Activated naive CD8-positive, alpha-beta T cell treated with anti-CD3 and anti-CD28 coated beads, Interleukin-2, amount 50 U/mL, for 24 hours (primary cell): ENCODE measurements around the gene RYK.
"Not testable (repeated sequence)": the region's sequence is repeated elsewhere in the genome, so short reads cannot be mapped to it uniquely, and the experiment has no call there.

Experiments used
- ATAC-seq: fragments of 150-1000 bp; cut with Tn5 transposase; one replicate; pipeline ENCODE4 v1.10.0; 2021
- DNase-seq: peaks from one replicate; pipeline ENCODE4 v3.0.0; 2021
- H3K27ac Mint-ChIP-seq: one replicate; pipeline ENCODE4 v1.8.0; 2021; ENCODE audit warnings: mild to moderate bottlenecking, mixed read lengths
- H3K27me3 Mint-ChIP-seq: one replicate; pipeline ENCODE4 v1.8.0; 2021; ENCODE audit warnings: mixed read lengths
- H3K36me3 Mint-ChIP-seq: one replicate; pipeline ENCODE4 v1.8.0; 2021; ENCODE audit warnings: low read depth, mixed read lengths
- H3K4me1 Mint-ChIP-seq: one replicate; pipeline ENCODE4 v1.8.0; 2021; ENCODE audit warnings: mixed read lengths
- H3K4me3 Mint-ChIP-seq: one replicate; pipeline ENCODE4 v1.8.0; 2021; ENCODE audit warnings: mild to moderate bottlenecking, moderate library complexity, mixed read lengths
- H3K9me3 Mint-ChIP-seq: one replicate; pipeline ENCODE4 v1.8.0; 2021; ENCODE audit warnings: mixed read lengths

RYK gene

DNA sequence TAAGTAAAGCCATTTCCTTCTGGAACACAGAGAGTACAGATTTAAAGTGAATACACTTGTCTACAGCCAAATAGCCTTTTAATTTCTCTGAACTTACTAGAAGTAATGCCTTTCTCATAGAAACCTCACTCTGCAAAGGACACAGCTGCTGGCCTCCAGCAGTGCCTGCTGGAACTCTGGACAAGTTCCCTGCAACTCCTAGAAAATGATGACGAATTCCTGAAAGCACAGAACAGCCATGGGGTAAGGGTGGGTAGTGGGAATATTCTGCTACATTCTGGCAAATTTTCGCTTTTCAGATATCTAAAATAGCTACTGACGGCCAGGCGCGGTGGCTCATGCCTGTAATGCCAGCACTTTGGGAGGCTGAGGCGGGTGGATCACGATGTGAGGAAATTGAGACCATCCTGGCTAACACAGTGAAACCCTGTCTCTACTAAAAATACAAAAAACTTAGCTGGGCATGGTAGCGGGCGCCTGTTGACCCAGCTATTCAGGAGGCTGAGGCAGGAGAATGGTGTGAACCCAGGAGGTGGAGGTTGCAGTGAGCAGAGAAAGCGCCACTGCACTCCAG is 34.4 kb downstream of the RYK start:
- Mint-ChIP-seq H3K4me3 (no peak overlapping the region), H3K4me1 (peaks cover 33% of the 10 kb centered on the region), H3K27me3 (no peaks in the 10 kb centered on the region), H3K9me3 (no peaks in the 10 kb centered on the region), H3K27ac (no peak overlapping the region), H3K36me3 (peaks cover 21% of the 10 kb centered on the region)
- DNase-seq (no peak), ATAC-seq (no peak)

DNA sequence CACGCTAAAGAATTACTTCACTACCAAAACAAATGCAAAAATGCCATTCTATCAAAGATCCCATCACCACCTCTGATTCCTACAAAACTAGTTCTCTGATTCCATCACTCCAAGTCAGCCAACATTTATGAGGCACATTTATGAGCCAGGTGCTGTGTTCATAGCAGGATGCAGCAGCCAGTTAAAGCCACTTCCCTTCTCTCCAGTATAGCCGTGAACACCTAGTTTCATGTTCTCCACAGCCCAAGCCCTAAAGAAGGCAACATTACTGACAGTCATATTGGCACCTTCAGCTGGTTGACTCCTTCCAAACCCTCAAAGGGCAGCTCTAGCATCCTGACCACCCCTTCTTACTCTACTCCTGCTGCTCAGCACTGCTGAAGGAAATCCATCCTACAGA is 36.4 kb downstream of the RYK start:
- no peaks in the 10 kb centered on the region for H3K27me3 Mint-ChIP-seq
- H3K9me3 Mint-ChIP-seq = no peaks in the 10 kb centered on the region
- ATAC-seq = peak; percentile 49

DNA sequence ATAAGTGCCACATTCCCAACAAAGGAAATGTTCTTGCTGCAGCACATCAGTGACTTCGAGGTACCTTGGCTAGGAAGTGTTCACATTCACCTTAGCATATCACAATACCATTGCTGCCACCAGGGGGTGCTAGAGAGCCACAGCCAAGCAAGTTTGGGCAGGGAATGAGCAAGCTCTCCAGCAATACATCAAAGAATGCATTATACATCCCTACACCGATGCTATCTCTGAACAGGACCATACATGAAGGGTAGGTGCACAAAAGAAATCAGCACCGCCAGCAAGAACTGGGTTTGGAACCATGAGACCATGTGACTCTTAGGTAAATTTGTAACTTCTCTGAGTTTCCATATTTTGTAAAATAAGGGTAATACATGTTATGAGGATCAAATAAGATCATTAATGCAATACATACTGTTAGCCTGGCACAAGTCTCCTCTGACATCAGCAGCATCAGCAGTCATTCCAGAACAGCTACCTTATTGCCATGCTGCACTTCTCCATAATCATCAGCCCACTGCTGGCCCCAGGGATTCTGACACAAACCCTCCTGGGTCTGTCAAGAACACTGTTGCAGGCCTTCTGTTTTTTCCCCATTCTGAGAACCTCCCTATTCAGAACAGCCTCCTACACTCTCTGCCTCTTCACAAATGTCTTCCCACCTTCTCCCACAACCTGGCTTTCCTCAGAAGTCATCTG is 37.5 kb downstream of the RYK start:
- no peaks in the 10 kb centered on the region for H3K27me3 Mint-ChIP-seq
- no peak overlapping the region for H3K27ac Mint-ChIP-seq
- DNase-seq = peak; percentile 92
- H3K36me3 Mint-ChIP-seq = peaks cover 21% of the 10 kb centered on the region
- H3K4me3 Mint-ChIP-seq = no peak overlapping the region
- ATAC-seq = peak; percentile 89
- peaks cover 29% of the 10 kb centered on the region for H3K4me1 Mint-ChIP-seq
- H3K9me3 Mint-ChIP-seq = no peaks in the 10 kb centered on the region

More for the DNA sequence above, 36.4 kb downstream of the RYK start:
- peaks cover 19% of the 10 kb centered on the region for H3K36me3 Mint-ChIP-seq
- no peak for DNase-seq
- H3K4me3 Mint-ChIP-seq = no peak overlapping the region
- no peak overlapping the region for H3K27ac Mint-ChIP-seq
- H3K4me1 Mint-ChIP-seq = peaks cover 29% of the 10 kb centered on the region

DNA sequence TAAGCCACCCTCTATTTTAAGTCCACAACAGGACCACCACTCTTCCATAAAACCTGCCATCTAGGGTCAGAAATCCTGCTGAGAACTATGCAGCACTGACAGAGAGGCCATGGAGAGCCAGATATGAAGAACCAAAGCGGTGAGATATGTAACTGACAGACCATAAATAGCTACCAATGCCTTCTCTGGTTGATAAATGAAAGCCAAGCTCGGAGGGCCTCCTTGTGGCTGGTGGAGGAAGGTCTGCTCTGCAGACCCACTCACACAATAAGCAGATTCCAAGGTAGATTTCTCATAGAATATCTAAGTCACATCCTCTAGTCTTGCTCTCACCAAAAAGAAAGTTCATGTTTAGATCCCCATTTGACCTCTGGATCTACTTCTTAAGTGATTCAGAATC is 38.9 kb downstream of the RYK start:
- no peaks in the 10 kb centered on the region for H3K9me3 Mint-ChIP-seq
- H3K4me3 Mint-ChIP-seq = no peak overlapping the region
- no peaks in the 10 kb centered on the region for H3K27me3 Mint-ChIP-seq
- H3K4me1 Mint-ChIP-seq = peaks cover 23% of the 10 kb centered on the region
- ATAC-seq = no peak
- no peak for DNase-seq
- peaks cover 23% of the 10 kb centered on the region for H3K36me3 Mint-ChIP-seq
- no peak overlapping the region for H3K27ac Mint-ChIP-seq

DNA sequence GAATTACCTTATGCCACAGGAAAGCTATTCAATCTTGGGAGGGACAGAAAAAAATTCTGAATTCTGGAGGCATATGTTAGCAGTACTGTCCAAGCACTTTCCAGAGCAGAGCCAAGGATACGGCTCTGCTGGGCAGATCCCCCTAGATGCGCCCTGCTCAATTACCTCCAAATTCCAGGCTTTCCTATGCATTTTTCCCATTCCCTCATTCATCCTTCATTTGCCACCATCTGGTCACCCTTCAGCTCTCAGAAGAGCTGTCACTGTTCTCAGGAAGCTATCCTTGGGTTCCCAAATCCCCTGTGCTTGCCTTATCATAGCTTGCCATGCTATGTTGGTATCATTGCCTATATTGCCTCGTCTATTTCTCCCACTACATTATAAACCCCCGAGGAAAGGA is 45.2 kb downstream of the RYK start:
- H3K36me3 Mint-ChIP-seq = peaks cover 28% of the 10 kb centered on the region

DNA sequence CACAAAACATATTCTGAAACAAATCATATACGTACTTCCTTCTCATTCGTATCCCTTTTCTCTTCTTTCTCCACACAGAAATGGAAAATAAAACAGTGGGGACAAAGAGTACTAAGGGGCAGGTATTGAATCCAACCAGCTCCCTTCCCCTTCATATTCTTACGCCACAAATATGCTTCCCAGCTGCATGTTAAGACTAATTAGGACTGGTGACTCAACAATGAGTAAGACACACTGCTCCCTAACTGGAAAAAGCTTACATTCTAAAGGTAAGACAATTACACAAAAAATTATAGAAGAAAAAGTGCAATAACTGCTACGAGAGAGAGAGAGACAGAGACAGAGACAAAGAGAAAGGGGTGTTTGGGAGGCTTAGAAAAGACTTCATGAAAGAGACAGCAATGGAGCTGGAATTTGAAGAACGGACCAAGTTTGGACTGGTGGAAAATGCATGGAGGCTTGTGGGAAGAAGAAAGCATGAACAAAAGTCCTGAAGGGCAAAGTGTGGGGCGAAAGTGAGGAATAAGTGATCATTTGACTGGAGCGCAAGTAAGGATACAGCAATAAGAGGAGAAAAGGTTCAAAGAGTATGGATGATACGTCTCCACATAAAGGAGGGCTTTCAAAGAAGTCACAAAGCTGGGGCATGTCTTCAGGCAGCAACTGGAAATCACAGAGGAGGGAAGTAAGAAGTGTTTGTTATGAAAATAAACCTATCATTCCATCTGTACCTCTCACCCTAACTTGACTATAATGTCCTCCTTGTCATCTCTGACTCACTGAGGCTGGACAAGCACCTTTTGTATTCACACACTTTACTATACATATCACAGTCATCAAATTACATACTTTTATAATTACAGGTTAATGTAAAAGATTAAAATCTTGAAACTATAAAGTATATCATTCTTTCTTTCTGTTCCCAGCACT is 49.2 kb downstream of the RYK start:
- no peak for ATAC-seq
- Mint-ChIP-seq H3K27ac (no peak overlapping the region), H3K27me3 (no peaks in the 10 kb centered on the region), H3K9me3 (no peaks in the 10 kb centered on the region), H3K4me3 (no peak overlapping the region), H3K36me3 (peaks cover 30% of the 10 kb centered on the region), H3K4me1 (peaks cover 10% of the 10 kb centered on the region)
- no peak for DNase-seq

More for the DNA sequence above, 45.2 kb downstream of the RYK start:
- no peak for DNase-seq
- H3K4me1 Mint-ChIP-seq = peaks cover 5% of the 10 kb centered on the region
- no peaks in the 10 kb centered on the region for H3K27me3 Mint-ChIP-seq
- no peak overlapping the region for H3K27ac Mint-ChIP-seq
- ATAC-seq = no peak
- H3K9me3 Mint-ChIP-seq = no peaks in the 10 kb centered on the region
- H3K4me3 Mint-ChIP-seq = no peak overlapping the region

DNA sequence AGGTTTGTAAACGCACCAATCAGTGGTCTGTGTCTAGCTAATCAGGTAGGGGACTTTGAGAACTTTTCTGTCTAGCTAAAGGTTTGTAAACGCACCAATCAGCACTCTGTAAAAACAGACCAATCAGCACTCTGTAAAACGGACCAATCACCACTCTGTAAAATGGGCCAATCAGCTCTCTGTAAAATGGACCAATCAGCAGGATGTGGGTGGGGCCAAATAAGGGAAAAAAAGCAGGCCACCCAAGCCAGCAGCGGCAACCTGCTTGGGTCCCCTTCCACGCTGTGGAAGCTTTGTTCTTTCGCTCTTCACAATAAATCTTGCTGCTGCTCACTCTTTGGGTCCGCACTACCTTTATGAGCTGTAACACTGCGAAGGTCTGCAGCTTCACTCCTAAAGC is 50.8 kb downstream of the RYK start:
- not testable (repeated sequence) for H3K9me3 Mint-ChIP-seq, H3K27me3 Mint-ChIP-seq, H3K4me1 Mint-ChIP-seq, ATAC-seq, H3K27ac Mint-ChIP-seq, DNase-seq, H3K4me3 Mint-ChIP-seq
- peaks cover 36% of the 10 kb centered on the region for H3K36me3 Mint-ChIP-seq

DNA sequence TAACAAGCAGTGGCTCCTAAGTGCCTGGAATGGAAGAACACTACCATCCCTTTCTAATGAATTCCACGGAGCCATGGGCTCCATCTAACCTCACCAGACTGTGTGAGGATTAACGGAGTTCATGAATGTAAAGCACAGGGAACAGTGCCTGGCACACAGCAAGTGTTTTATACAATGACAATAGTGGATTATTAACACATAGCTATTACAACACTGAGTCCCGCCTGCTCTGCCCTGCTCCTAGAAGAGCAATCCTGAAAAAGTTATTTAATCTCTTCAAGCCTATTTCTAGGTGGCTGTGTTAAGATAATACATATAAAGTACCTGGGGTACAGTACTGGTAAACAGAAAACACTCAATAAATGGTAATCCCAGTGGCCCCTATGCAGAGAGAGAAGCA is 51.4 kb downstream of the RYK start:
- DNase-seq (no peak), ATAC-seq (no peak)
- no peak overlapping the region for H3K27ac Mint-ChIP-seq
- no peaks in the 10 kb centered on the region for H3K9me3 Mint-ChIP-seq
- no peaks in the 10 kb centered on the region for H3K27me3 Mint-ChIP-seq
- H3K36me3 Mint-ChIP-seq = peaks cover 32% of the 10 kb centered on the region
- peaks cover 10% of the 10 kb centered on the region for H3K4me1 Mint-ChIP-seq
- no peak overlapping the region for H3K4me3 Mint-ChIP-seq

DNA sequence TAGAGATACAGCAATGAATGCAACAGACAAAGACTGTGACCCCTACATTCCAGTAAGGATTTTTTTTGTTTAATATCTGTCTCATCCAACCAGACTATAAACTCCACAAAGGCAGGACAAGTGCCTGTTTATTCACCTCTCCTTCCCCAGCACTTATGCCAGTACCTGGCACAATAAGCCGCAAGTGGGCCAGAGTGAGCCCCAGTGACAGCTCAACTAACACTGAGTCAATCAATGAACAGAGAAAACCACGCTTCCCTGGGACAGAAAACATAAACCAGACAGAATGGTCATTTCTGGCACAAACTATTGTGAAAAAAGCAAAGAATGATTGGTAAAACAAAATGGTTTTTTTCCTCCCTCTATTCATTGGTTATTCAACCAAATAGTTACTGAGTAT is 52.2 kb downstream of the RYK start:
- peak; percentile 51 for ATAC-seq
- Mint-ChIP-seq H3K4me1 (peaks cover 10% of the 10 kb centered on the region), H3K36me3 (peaks cover 32% of the 10 kb centered on the region), H3K9me3 (no peaks in the 10 kb centered on the region), H3K4me3 (no peak overlapping the region), H3K27ac (no peak overlapping the region), H3K27me3 (no peaks in the 10 kb centered on the region)
- DNase-seq = no peak

DNA sequence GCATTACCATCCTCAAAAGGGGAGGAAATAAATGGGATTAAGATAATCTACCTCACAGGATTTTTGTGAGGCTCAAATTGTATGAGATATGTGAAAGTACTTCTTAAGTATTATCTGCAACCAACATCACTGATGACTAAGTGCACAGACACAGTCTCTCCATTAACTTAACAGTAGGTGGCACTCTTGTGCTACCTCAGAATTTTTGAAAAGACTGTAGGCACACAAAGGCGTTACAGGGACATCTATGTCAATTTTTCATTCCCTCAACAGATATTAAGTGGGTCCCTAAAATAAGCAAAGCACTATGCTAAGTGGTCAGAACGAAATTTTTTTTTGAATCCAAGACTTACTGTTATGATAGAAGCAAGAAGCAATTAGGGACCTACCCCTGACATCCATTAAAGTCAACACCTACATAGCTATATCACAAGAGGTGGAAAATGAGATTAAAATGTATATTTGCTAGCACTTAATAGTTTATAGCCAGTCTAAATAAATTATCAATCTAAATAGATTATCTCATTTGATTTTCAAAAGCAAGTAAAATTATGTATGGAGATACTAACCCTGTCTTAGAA is 52.9 kb downstream of the RYK start:
- H3K27ac Mint-ChIP-seq = no peak overlapping the region
- H3K4me1 Mint-ChIP-seq = peaks cover 10% of the 10 kb centered on the region
- peak; percentile 88 for ATAC-seq
- H3K27me3 Mint-ChIP-seq = no peaks in the 10 kb centered on the region
- H3K4me3 Mint-ChIP-seq = no peak overlapping the region
- DNase-seq = no peak
- H3K36me3 Mint-ChIP-seq = peaks cover 32% of the 10 kb centered on the region
- H3K9me3 Mint-ChIP-seq = no peaks in the 10 kb centered on the region

DNA sequence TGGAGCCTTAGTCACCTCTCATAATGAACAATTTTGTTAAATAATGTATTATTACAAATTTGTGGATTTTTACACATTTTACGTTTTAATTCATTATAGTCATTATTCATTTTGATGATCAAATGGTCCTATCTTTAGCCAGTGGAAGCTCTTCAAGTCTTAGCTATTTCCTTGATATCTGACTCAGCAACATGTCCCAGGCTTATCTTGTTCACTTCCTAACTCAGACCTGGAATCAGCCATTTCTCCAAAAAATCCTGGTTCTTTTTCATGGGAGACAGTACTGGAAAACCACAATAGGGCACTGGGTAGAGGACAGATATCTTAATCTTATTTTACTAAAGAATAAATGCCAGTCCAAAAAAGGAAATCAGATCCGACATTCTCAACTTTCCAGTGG is 56.4 kb downstream of the RYK start:
- Mint-ChIP-seq H3K4me1 (peaks cover 5% of the 10 kb centered on the region), H3K4me3 (no peak overlapping the region), H3K36me3 (peaks cover 14% of the 10 kb centered on the region), H3K27ac (no peak overlapping the region), H3K9me3 (no peaks in the 10 kb centered on the region), H3K27me3 (no peaks in the 10 kb centered on the region)
- no peak for DNase-seq
- ATAC-seq = no peak

DNA sequence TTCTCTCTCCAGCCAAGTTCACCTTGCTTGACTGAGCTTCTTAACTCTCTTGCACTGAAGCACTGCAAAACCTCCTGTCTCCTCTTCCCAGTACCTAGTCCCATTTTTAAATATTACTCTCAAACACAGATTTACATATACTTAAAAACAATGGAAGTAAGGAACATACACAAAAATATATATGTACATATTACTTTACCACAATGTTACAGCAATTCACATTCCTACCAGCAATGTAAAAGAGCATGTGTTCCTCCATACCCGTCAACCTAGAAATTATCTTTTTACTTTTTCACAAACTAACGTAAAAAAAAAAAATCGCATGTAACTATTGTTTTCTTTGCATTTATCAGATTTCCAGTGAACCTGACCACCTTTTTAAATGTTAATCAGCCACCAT is 60.4 kb downstream of the RYK start:
- ATAC-seq (no peak), DNase-seq (no peak)
- Mint-ChIP-seq H3K36me3 (peaks cover 19% of the 10 kb centered on the region), H3K4me1 (no peaks in the 10 kb centered on the region), H3K27ac (no peak overlapping the region), H3K27me3 (no peaks in the 10 kb centered on the region), H3K9me3 (no peaks in the 10 kb centered on the region), H3K4me3 (no peak overlapping the region)

DNA sequence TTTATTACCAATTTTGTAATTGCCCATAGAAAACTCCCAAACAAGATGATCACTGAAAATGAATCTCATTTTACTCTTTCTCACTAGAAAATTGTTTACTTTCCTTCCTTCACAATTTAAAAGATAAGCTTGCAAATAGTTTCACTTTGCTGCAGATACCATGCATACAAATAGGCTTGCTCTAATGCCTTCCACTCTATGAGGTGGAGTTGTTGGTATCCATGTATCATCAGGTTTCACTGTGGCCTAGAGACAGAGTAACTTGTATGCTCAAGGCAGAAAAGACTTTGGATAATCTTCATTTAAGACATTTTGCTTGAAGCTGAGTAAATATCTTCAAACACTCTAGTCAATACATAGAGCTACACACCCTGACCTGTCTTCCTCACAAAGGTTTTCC is 60.8 kb downstream of the RYK start:
- H3K4me1 Mint-ChIP-seq = no peaks in the 10 kb centered on the region
- no peak for ATAC-seq
- H3K36me3 Mint-ChIP-seq = peaks cover 19% of the 10 kb centered on the region
- DNase-seq = no peak
- no peak overlapping the region for H3K27ac Mint-ChIP-seq
- H3K4me3 Mint-ChIP-seq = no peak overlapping the region
- H3K27me3 Mint-ChIP-seq = no peaks in the 10 kb centered on the region
- no peaks in the 10 kb centered on the region for H3K9me3 Mint-ChIP-seq

DNA sequence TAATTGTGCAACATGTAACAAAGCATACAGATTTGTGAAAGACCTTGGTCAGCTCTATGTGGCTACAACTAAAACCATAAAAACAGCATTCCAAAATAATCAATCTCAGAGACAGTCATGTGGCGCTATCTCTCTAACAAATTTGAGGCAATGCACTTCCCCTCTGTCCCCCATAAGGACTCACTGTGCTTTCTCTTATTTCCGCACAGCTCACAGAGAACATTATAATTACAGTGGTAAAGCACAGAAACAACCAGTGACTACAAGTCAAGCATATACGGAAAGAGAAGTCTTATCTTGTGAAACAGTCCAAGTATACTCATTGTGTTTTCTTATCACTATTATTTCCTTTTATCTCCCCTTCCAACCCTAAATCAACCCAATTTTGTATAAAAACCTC is 64.3 kb downstream of the RYK start:
- DNase-seq (no peak), ATAC-seq (no peak)
- Mint-ChIP-seq H3K27ac (no peak overlapping the region), H3K27me3 (no peaks in the 10 kb centered on the region), H3K9me3 (no peaks in the 10 kb centered on the region), H3K4me3 (no peak overlapping the region), H3K4me1 (no peaks in the 10 kb centered on the region), H3K36me3 (peaks cover 21% of the 10 kb centered on the region)

DNA sequence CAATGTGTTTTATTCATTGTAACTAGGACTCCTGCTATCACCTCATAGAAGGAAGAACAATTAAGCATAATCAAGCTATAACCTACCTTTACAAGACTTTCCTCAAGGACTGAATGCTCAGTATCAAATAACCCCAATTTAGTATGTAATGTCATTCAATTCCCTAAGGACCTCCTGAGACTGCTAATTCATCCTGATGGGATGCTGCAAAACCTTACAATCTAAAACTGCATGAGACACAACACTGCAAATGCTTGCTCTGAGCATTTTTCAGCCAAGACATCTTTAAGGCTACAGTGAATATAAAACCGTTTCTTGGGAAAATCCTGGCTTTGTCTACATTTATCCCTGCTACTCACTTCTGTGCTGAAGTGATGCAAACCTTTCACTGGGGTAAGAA is 69.9 kb downstream of the RYK start:
- DNase-seq (no peak), ATAC-seq (no peak)
- H3K9me3 Mint-ChIP-seq = no peaks in the 10 kb centered on the region
- H3K27me3 Mint-ChIP-seq = no peaks in the 10 kb centered on the region
- H3K4me3 Mint-ChIP-seq = no peak overlapping the region
- peaks cover 24% of the 10 kb centered on the region for H3K36me3 Mint-ChIP-seq
- H3K4me1 Mint-ChIP-seq = no peaks in the 10 kb centered on the region
- no peak overlapping the region for H3K27ac Mint-ChIP-seq
